Colonic mucosa (tissue), 4 donors: ENCODE measurements around the gene RBPMS2. TPM values are rescaled to one million over a fixed set of nuclear protein-coding genes. Genes with fewer than 3 reads are reported as not detected.

Source experiments
- DNase-seq: peaks from one replicate; pipeline ENCODE4 v3.0.0-alpha.2; 2020
- H3K27ac ChIP-seq: fragments of 200-600 bp; one replicate; pipeline ENCODE4 v1.8.0; 2021
- H3K27me3 ChIP-seq: fragments of 200-600 bp; one replicate; pipeline ENCODE4 v1.8.0; 2021
- H3K36me3 ChIP-seq: fragments of 200-600 bp; one replicate; pipeline ENCODE4 v1.8.0; 2021
- H3K4me1 ChIP-seq: fragments of 200-600 bp; one replicate; pipeline ENCODE4 v1.8.0; 2021; ENCODE audit warnings: mild to moderate bottlenecking
- H3K4me3 ChIP-seq: fragments of 200-600 bp; one replicate; pipeline ENCODE4 v1.8.0; 2021
- H3K9ac ChIP-seq, 2 donors: one replicate each; pipeline ENCODE4 v1.7.0; 2013; ENCODE audit warnings: control low read depth in 2 of 2, low read depth in 2 of 2, low read length in 2 of 2
- H3K9me3 ChIP-seq: fragments of 200-600 bp; one replicate; pipeline ENCODE4 v1.8.0; 2021
- intact Hi-C: fragments of 100-400 bp; cut with DNase I; formaldehyde crosslinking; loops from one replicate; pipeline ENCODE4 v1.14.1; 2022
- total RNA-seq, 2 donors: library from RNA; stranded (reverse); fragmentation: NEBNext Ultra II Directional in 1 of 2; extraction: Animal tissue kit (Norgen Biotek cat#: 25700) in 1 of 2; gene quantifications; one replicate each; pipeline ENCODE4 v1.2.1, GENCODE V29; 2021
- TF ChIP-seq, protein P1 (sequence below): fragments of 200-600 bp; IDR thresholded peaks from one replicate; pipeline ENCODE4 v1.8.0; 2022; ENCODE audit warnings: antibody characterized with exemption, mild to moderate bottlenecking
- donor health status: healthy.
- donor health status: DM: no; HTN: no; CAD: no.
- donor health status: DM: no; HTN: no; CAD: no.

RBPMS2 gene
- total RNA-seq, 2 donors from 2014 or later, result 1.3 to 14.5 TPM

DNA sequence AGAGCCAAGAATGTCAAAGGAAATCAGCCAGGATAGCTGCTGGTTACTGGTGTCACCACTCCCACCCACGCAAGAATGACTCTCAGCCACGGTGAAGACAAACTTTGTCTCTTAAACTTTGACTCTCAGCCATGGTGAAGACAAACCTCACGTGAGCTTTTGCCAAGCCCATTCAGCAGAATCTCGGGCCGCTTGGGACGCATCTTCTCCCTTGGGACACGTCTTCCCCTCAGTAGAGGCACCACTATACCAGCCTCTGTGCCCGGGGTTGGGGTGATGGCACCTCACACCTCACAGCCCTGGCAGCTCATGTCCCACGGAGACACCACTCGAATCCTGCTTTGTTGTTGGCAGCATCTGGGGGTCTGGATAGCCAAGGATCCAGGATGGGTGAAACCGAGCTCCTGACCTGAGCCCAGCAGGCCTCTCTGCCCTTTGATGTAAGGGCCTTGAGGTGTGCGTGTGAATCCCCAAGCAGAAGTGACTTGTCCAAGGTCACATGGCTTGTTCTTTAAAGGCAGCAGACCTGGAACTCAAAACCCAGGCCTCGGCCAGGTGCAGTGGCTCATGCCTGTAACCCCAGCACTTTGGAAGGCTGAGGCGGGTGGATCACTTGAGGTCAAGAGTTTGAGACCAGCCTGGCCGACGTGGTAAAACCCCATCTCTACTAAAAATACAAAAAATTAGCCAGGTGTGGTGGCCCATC is 21.8 kb downstream of the RBPMS2 start:
- no peaks in the 10 kb centered on the region for H3K9me3 ChIP-seq
- H3K27ac ChIP-seq, result no peak overlapping the region
- H3K36me3 ChIP-seq, result no peaks in the 10 kb centered on the region
- TF ChIP-seq, protein P1, sequence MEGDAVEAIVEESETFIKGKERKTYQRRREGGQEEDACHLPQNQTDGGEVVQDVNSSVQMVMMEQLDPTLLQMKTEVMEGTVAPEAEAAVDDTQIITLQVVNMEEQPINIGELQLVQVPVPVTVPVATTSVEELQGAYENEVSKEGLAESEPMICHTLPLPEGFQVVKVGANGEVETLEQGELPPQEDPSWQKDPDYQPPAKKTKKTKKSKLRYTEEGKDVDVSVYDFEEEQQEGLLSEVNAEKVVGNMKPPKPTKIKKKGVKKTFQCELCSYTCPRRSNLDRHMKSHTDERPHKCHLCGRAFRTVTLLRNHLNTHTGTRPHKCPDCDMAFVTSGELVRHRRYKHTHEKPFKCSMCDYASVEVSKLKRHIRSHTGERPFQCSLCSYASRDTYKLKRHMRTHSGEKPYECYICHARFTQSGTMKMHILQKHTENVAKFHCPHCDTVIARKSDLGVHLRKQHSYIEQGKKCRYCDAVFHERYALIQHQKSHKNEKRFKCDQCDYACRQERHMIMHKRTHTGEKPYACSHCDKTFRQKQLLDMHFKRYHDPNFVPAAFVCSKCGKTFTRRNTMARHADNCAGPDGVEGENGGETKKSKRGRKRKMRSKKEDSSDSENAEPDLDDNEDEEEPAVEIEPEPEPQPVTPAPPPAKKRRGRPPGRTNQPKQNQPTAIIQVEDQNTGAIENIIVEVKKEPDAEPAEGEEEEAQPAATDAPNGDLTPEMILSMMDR, result no peak
- H3K4me3 ChIP-seq, result no peak overlapping the region
- H3K9ac ChIP-seq, result no peak overlapping the region
- DNase-seq, result no peak
- H3K27me3 ChIP-seq, result no peaks in the 10 kb centered on the region
- intact Hi-C loops, result no loop called here
- H3K4me1 ChIP-seq, result no peaks in the 10 kb centered on the region

DNA sequence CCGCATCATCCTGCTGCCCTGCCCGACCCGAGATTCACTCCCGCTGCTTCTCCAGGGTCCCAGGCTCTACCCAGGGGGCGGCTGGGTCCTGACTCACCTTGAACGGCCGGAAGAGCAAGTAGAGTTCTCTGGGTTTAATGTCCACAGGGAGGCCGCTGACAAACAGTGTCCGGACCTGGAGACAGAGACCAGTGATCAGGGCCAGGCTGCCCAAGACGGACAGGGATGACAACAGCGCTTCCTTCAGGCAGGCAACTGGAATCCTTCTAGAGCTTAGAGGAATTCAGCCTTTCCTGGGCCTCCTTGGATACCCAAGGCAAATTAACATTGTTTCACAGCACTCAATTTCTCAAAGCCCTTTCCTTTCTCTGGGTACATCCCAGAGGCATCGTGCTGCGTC is 23.9 kb downstream of the RBPMS2 start:
- Histone ChIP-seq H3K4me3 (no peak overlapping the region), H3K4me1 (no peaks in the 10 kb centered on the region), H3K27me3 (no peaks in the 10 kb centered on the region), H3K27ac (no peak overlapping the region), H3K9ac (no peak overlapping the region), H3K36me3 (no peaks in the 10 kb centered on the region), H3K9me3 (no peaks in the 10 kb centered on the region)
- TF ChIP-seq, protein P1, result no peak
- intact Hi-C loops, result no loop called here
- no peak for DNase-seq

DNA sequence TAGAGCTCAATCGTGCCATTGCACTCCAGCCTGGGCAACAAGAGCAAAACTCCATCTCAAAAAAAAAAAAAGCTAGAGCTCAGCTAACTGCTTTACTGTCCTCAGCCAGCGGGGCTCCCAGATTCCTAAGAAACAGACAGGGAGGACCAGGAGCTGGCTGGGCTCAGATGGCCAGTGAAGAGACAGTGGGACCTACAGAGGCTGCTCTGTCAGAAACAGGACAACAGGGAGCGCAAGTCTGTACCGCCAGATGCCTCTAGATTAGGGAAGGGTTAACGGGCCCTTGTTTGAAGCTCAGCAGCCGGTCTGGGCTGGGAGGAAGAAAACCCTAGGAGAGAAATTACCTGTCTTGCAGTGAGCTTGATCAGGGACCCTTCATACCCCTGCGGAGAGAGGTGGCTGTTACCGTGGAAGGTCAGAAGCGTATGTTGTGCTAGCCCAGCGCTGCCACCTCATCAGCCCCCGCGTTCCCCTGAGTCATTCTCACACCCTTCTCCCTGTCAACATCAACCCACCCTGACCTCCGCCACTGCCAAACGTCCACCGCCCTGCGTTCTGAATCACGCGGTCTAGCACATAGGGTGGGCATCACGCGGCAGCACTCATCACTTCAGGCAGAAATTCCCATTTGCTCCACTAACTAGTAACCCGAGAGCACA is 25.3 kb downstream of the RBPMS2 start:
- DNase-seq, result no peak
- intact Hi-C loops, result no loop called here
- TF ChIP-seq, protein P1, result no peak
- Histone ChIP-seq H3K27me3 (no peaks in the 10 kb centered on the region), H3K27ac (no peak overlapping the region), H3K4me3 (no peak overlapping the region), H3K9ac (no peak overlapping the region), H3K36me3 (no peaks in the 10 kb centered on the region), H3K9me3 (no peaks in the 10 kb centered on the region), H3K4me1 (no peaks in the 10 kb centered on the region)

DNA sequence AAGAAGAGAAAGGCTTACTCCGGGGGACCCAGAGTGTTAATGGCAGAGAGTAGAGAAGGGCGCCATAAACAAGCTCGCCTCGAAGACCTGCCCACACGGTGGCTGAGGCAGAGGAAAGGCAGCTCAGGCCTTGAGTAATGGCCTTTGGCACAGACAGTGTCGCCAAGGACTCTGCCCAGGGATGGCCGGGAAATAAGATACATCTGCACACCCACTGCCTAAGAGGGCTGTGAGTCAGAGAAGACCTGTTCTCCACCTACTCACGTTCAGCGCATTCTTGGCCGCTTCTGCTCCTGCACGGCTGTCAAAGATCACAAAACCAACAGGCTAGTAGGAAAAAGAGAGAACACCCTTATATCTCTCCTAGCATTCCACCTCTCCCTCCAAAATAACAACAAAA is 26.2 kb downstream of the RBPMS2 start:
- no peak overlapping the region for H3K9ac ChIP-seq
- H3K27ac ChIP-seq, result no peak overlapping the region
- DNase-seq, result no peak
- TF ChIP-seq, protein P1, result no peak
- no peaks in the 10 kb centered on the region for H3K27me3 ChIP-seq
- no peaks in the 10 kb centered on the region for H3K36me3 ChIP-seq
- no peaks in the 10 kb centered on the region for H3K4me1 ChIP-seq
- intact Hi-C loops, result no loop called here
- H3K4me3 ChIP-seq, result no peak overlapping the region
- H3K9me3 ChIP-seq, result no peaks in the 10 kb centered on the region

DNA sequence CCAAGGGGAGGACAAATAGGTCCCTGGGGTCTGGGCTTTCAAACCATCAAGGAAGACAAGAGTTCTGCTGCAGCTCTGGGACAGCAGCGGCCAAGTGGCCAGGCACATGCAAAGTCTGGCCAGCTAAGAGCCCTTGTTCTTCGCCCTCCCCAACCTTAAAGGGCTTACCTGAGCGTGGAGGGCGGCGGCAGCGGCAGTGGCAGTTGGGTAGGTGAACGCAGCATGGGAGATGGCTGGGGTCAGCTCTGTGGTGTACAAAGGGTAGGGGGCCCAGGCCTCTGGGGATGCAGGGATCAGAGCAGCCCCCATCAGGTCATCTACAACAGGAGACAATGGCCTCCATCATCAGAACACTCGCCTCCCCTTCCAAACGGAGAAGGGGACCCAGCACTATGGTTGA is 27.1 kb downstream of the RBPMS2 start:
- Histone ChIP-seq H3K4me3 (no peak overlapping the region), H3K9ac (no peak overlapping the region), H3K36me3 (no peaks in the 10 kb centered on the region), H3K27ac (no peak overlapping the region), H3K9me3 (no peaks in the 10 kb centered on the region), H3K27me3 (no peaks in the 10 kb centered on the region), H3K4me1 (no peaks in the 10 kb centered on the region)
- DNase-seq, result no peak
- TF ChIP-seq, protein P1, result no peak
- intact Hi-C loops, result no loop called here
